Measurements from ENCODE around the gene TNFSF11. TPM values are rescaled to one million over a fixed set of nuclear protein-coding genes. Genes with fewer than 3 reads are reported as not detected.

The TNFSF11 gene
- total RNA-seq, 4 donors from 2014 or later = 0.14 TPM; not detected in 3

- DNase-seq = no peak
Measured at GRCh38 chr13:42543215-42543797, 30.6 kb upstream of the TNFSF11 start.

GRCh38 chr13:42544246-42544926 lies 29.6 kb upstream of the TNFSF11 start:
- Histone ChIP-seq H3K27me3 (no peaks in the 10 kb centered on the region), H3K36me3 (no peaks in the 10 kb centered on the region), H3K4me3 (no peak overlapping the region), H3K4me1 (no peaks in the 10 kb centered on the region), H3K9me3 (no peaks in the 10 kb centered on the region), H3K27ac (no peak overlapping the region)
- DNase-seq = no peak
- TF ChIP-seq CTCF (IDR thresholded peaks at IDR 0.05) = no peak
- no peak for TF ChIP-seq POLR2A (IDR thresholded peaks at IDR 0.05)
- intact Hi-C loops (cut with DNase I; ENCODE audit: low total_unique reads) = no loop called here

More at GRCh38 chr13:42543215-42543797, 30.6 kb upstream of the TNFSF11 start:
- Histone ChIP-seq H3K4me1 (no peaks in the 10 kb centered on the region), H3K9me3 (no peaks in the 10 kb centered on the region), H3K4me3 (no peak overlapping the region), H3K27me3 (no peaks in the 10 kb centered on the region), H3K36me3 (no peaks in the 10 kb centered on the region), H3K27ac (no peak overlapping the region)
- no peak for TF ChIP-seq CTCF (IDR thresholded peaks at IDR 0.05)
- TF ChIP-seq POLR2A (IDR thresholded peaks at IDR 0.05) = no peak
- intact Hi-C loops (cut with DNase I; ENCODE audit: low total_unique reads) = no loop called here

GRCh38 chr13:42545842-42546241 lies 28.1 kb upstream of the TNFSF11 start:
- H3K9me3 ChIP-seq = no peaks in the 10 kb centered on the region
- no peak overlapping the region for H3K27ac ChIP-seq
- H3K27me3 ChIP-seq = no peaks in the 10 kb centered on the region
- H3K4me3 ChIP-seq = no peak overlapping the region
- no peaks in the 10 kb centered on the region for H3K4me1 ChIP-seq
- DNase-seq = no peak
- intact Hi-C loops (cut with DNase I; ENCODE audit: low total_unique reads) = no loop called here
- no peaks in the 10 kb centered on the region for H3K36me3 ChIP-seq
- TF ChIP-seq POLR2A (IDR thresholded peaks at IDR 0.05) = no peak
- no peak for TF ChIP-seq CTCF (IDR thresholded peaks at IDR 0.05)

GRCh38 chr13:42547612-42548011 lies 26.3 kb upstream of the TNFSF11 start:
- DNase-seq = no peak
- no peaks in the 10 kb centered on the region for H3K36me3 ChIP-seq
- no peaks in the 10 kb centered on the region for H3K9me3 ChIP-seq
- TF ChIP-seq POLR2A (IDR thresholded peaks at IDR 0.05) = no peak
- TF ChIP-seq CTCF (IDR thresholded peaks at IDR 0.05) = no peak
- no peak overlapping the region for H3K4me3 ChIP-seq
- no peaks in the 10 kb centered on the region for H3K27me3 ChIP-seq
- no peaks in the 10 kb centered on the region for H3K4me1 ChIP-seq
- intact Hi-C loops (cut with DNase I; ENCODE audit: low total_unique reads) = no loop called here
- H3K27ac ChIP-seq = no peak overlapping the region

- Histone ChIP-seq H3K4me1 (no peaks in the 10 kb centered on the region), H3K27me3 (no peaks in the 10 kb centered on the region), H3K27ac (no peak overlapping the region), H3K4me3 (no peak overlapping the region), H3K9me3 (no peaks in the 10 kb centered on the region), H3K36me3 (no peaks in the 10 kb centered on the region)
- intact Hi-C loops (cut with DNase I; ENCODE audit: low total_unique reads) = no loop called here
- no peak for DNase-seq
- TF ChIP-seq CTCF (IDR thresholded peaks at IDR 0.05) (no peak), POLR2A (IDR thresholded peaks at IDR 0.05) (no peak)
Measured at GRCh38 chr13:42548731-42549551, 25.0 kb upstream of the TNFSF11 start.

All from uterus (tissue), 4 donors.